H1 (cell line): ENCODE measurements around the gene CAMKK2. TPM values are rescaled to one million over a fixed set of nuclear protein-coding genes. Genes with fewer than 3 reads are reported as not detected.

Experiments
- CTCF ChIA-PET: fragments of 300-600 bp; sonication (Branson Sonifier 250); formaldehyde crosslinking; loops from one replicate; lab custom pipeline; 2021; ENCODE audit not compliant: partially characterized antibody; lab: Charles Lee
- POLR2A ChIA-PET: fragments of 300-600 bp; sonication (Branson Sonifier 250); formaldehyde crosslinking; loops from one replicate; lab custom pipeline; 2021; ENCODE audit warnings: inconsistent platforms; ENCODE audit not compliant: partially characterized antibody; lab: Charles Lee
- DNase-seq, 2 experiments: peaks; one replicate each; pipeline versions ENCODE4 v3.0.0 to v3.0.0-alpha.2; 2010 to 2022; ENCODE audit warnings: low spot score in 2 of 2, low read depth in 1 of 2, mixed read lengths in 1 of 2
- FAIRE-seq: peaks from 2 replicates; lab custom pipeline; 2011; peaks lifted over from hg19 to GRCh38; lab: Jason Lieb, UNC
- H2AFZ ChIP-seq: 2 replicates; pipeline ENCODE4 v1.8.1; 2012; ENCODE audit warnings: low read length, inconsistent platforms
- H2AK5ac ChIP-seq: 2 replicates; pipeline ENCODE4 v1.6.1; 2013; ENCODE audit warnings: low read depth, low read length
- H2BK120ac ChIP-seq: replicated peaks from 2 replicates; pipeline ENCODE3; 2013; ENCODE audit warnings: low read depth, low read length, inconsistent platforms
- H2BK12ac ChIP-seq: 2 replicates; pipeline ENCODE4 v1.6.1; 2013; ENCODE audit warnings: low read depth, low read length
- H2BK15ac ChIP-seq: 2 replicates; pipeline ENCODE4 v1.6.1; 2013; ENCODE audit warnings: low read length
- H2BK20ac ChIP-seq: 2 replicates; pipeline ENCODE4 v1.6.1; 2013; ENCODE audit warnings: low read length
- H2BK5ac ChIP-seq: 2 replicates; pipeline ENCODE4 v1.6.1; 2013; ENCODE audit warnings: low read depth, low read length
- H3K14ac ChIP-seq: 2 replicates; pipeline ENCODE4 v1.6.1; 2013; ENCODE audit warnings: inconsistent platforms; ENCODE audit not compliant: insufficient read length
- H3K18ac ChIP-seq: 2 replicates; pipeline ENCODE4 v1.6.1; 2013; ENCODE audit warnings: low read length; ENCODE audit errors: extremely low read depth
- H3K23ac ChIP-seq: 2 replicates; pipeline ENCODE4 v1.6.1; 2013; ENCODE audit warnings: inconsistent platforms; ENCODE audit not compliant: insufficient read length
- H3K23me2 ChIP-seq: 2 replicates; pipeline ENCODE4 v1.6.1; 2013; ENCODE audit warnings: low read depth, low read length
- H3K27ac ChIP-seq: 2 replicates; pipeline ENCODE4 v1.6.1; 2011; ENCODE audit warnings: low read depth, low read length, inconsistent platforms
- H3K27me3 ChIP-seq, 4 experiments: replicated peaks in 1 of 4; 1 replicate in 1 of 4; 2 replicates in 3 of 4; pipeline versions ENCODE4 v1.6.1 to v1.8.1; 2011 to 2013; ENCODE audit warnings: low read length in 3 of 4, mild to moderate bottlenecking in 3 of 4, inconsistent platforms in 2 of 4, mixed read lengths in 2 of 4, moderate library complexity in 1 of 4; ENCODE audit not compliant: control insufficient read depth in 3 of 4, insufficient read depth in 3 of 4; ENCODE audit errors: extremely low read depth in 1 of 4
- H3K36me3 ChIP-seq, 4 experiments: 2 replicates each; pipeline versions ENCODE4 v1.6.1 to v1.8.1; 2011 to 2013; ENCODE audit warnings: mild to moderate bottlenecking in 4 of 4, low read length in 3 of 4, moderate library complexity in 2 of 4, control low read depth in 1 of 4, inconsistent platforms in 1 of 4; ENCODE audit not compliant: insufficient read depth in 4 of 4, control insufficient read depth in 2 of 4
- H3K4ac ChIP-seq: replicated peaks from 2 replicates; pipeline ENCODE3; 2013; ENCODE audit warnings: low read length, low read depth, mixed read lengths, inconsistent platforms; ENCODE audit not compliant: insufficient read length
- H3K4me1 ChIP-seq, 4 experiments: replicated peaks in 1 of 4; 1 replicate in 1 of 4; 2 replicates in 3 of 4; pipeline versions ENCODE4 v1.6.1 to v1.8.1; 2011 to 2013; ENCODE audit warnings: low read length in 3 of 4, inconsistent platforms in 2 of 4, mixed read lengths in 1 of 4; ENCODE audit not compliant: insufficient read depth in 4 of 4, control insufficient read depth in 3 of 4
- H3K4me2 ChIP-seq, 2 experiments: 2 replicates each; pipeline versions ENCODE4 v1.6.1 to v1.8.1; 2011 to 2013; ENCODE audit warnings: low read depth in 2 of 2, low read length in 2 of 2, control low read depth in 1 of 2, inconsistent platforms in 1 of 2, mild to moderate bottlenecking in 1 of 2; ENCODE audit not compliant: insufficient read depth in 1 of 2
- H3K4me3 ChIP-seq, 4 experiments: fragments of 200-600, 300-600 bp in 1 of 4; sonication (generic), shearing (Covaris generic), sonication (Bioruptor Twin) in 1 of 4; 2 replicates each; pipeline versions ENCODE4 v1.5.1 to v1.8.1; 2011 to 2016; ENCODE audit warnings: low read length in 4 of 4, low read depth in 3 of 4, control low read depth in 2 of 4, inconsistent platforms in 2 of 4, mild to moderate bottlenecking in 2 of 4, mixed read lengths in 1 of 4, moderate library complexity in 1 of 4; ENCODE audit not compliant: insufficient read depth in 2 of 4; ENCODE audit errors: extremely low read depth in 1 of 4
- H3K56ac ChIP-seq: replicated peaks from 2 replicates; pipeline ENCODE3; 2013; ENCODE audit warnings: low read depth, mild to moderate bottlenecking, mixed read lengths, low read length, inconsistent platforms; ENCODE audit not compliant: insufficient read length
- H3K79me1 ChIP-seq: 2 replicates; pipeline ENCODE4 v1.6.1; 2013; ENCODE audit warnings: low read depth, low read length, control low read depth
- H3K79me2 ChIP-seq, 2 experiments: 2 replicates each; pipeline versions ENCODE4 v1.6.1 to v1.8.1; 2012 to 2013; ENCODE audit warnings: low read length in 2 of 2, mild to moderate bottlenecking in 2 of 2, inconsistent platforms in 1 of 2; ENCODE audit not compliant: insufficient read depth in 2 of 2, control insufficient read depth in 1 of 2
- H3K9ac ChIP-seq, 4 experiments: replicated peaks in 1 of 4; 1 replicate in 1 of 4; 2 replicates in 3 of 4; pipeline versions ENCODE4 v1.6.1 to v1.8.1; 2011 to 2013; ENCODE audit warnings: low read depth in 3 of 4, low read length in 3 of 4, control low read depth in 2 of 4, mild to moderate bottlenecking in 2 of 4, moderate library complexity in 2 of 4, inconsistent platforms in 1 of 4; ENCODE audit errors: extremely low read depth in 1 of 4
- H3K9me3 ChIP-seq, 2 experiments: 2 replicates each; pipeline versions ENCODE4 v1.6.1 to v1.8.1; 2012 to 2013; ENCODE audit warnings: mild to moderate bottlenecking in 2 of 2, moderate library complexity in 2 of 2, control low read depth in 1 of 2, inconsistent platforms in 1 of 2, low read depth in 1 of 2, low read length in 1 of 2, mixed read lengths in 1 of 2; ENCODE audit not compliant: insufficient read depth in 2 of 2
- H4K20me1 ChIP-seq, 2 experiments: replicated peaks in 1 of 2; 2 replicates each; pipeline versions ENCODE3 to v1.8.1; 2011 to 2013; ENCODE audit warnings: inconsistent platforms in 2 of 2, low read length in 2 of 2, mild to moderate bottlenecking in 1 of 2; ENCODE audit not compliant: insufficient read depth in 2 of 2, control insufficient read depth in 1 of 2
- H4K5ac ChIP-seq: 2 replicates; pipeline ENCODE4 v1.6.1; 2013; ENCODE audit warnings: low read length, low read depth, mixed read lengths, inconsistent platforms; ENCODE audit not compliant: insufficient read length
- H4K8ac ChIP-seq: 2 replicates; pipeline ENCODE4 v1.8.0; 2013; ENCODE audit warnings: mild to moderate bottlenecking, moderate library complexity, low read length, inconsistent platforms; ENCODE audit not compliant: insufficient read depth; ENCODE audit errors: extremely low read depth
- H4K91ac ChIP-seq: replicated peaks from 2 replicates; pipeline ENCODE3; 2013; ENCODE audit warnings: low read length, mixed read lengths, inconsistent platforms; ENCODE audit not compliant: insufficient read length
- BACH1 ChIP-seq: IDR thresholded peaks from 2 replicates; pipeline ENCODE4 v1.6.1; 2012; ENCODE audit warnings: low read length, improper control_type of control experiment
- BRCA1 ChIP-seq: IDR thresholded peaks from 2 replicates; pipeline ENCODE4 v1.6.1; 2012; ENCODE audit warnings: low read depth, low read length, improper control_type of control experiment
- CBX5 ChIP-seq: fragments of 300-800, 300-1000 bp; sonication (generic); IDR thresholded peaks from 2 replicates; pipeline ENCODE4 v1.7.1; 2016; ENCODE audit warnings: antibody characterized with exemption, low read length, low read depth
- CREB1 ChIP-seq: IDR thresholded peaks from 2 replicates; pipeline ENCODE4 v1.6.1; 2012; ENCODE audit warnings: inconsistent platforms
- EGR1 ChIP-seq: IDR thresholded peaks from 2 replicates; pipeline ENCODE4 v1.6.1; 2011; ENCODE audit warnings: low read depth, low read length, borderline replicate concordance
- KDM4A ChIP-seq: IDR thresholded peaks from one replicate; pipeline ENCODE4 v1.7.1; 2012; ENCODE audit warnings: low read depth, mild to moderate bottlenecking, moderate library complexity, low read length, inconsistent platforms; ENCODE audit not compliant: severe bottlenecking
- PHF8 ChIP-seq: fragments of 200-600 bp; sonication (generic); conservative IDR thresholded peaks from 2 replicates; pipeline ENCODE4 v1.7.1; 2012; ENCODE audit warnings: low read depth, mild to moderate bottlenecking, inconsistent platforms, low read length, moderate library complexity
- RFX5 ChIP-seq: IDR thresholded peaks from 2 replicates; pipeline ENCODE4 v1.6.1; 2011; ENCODE audit warnings: low read depth, low read length, improper control_type of control experiment, borderline replicate concordance
- SAP30 ChIP-seq: fragments of 300-600 bp; sonication (generic); IDR thresholded peaks from 2 replicates; pipeline ENCODE4 v1.7.1; 2012; ENCODE audit warnings: low read length, moderate library complexity, mild to moderate bottlenecking, inconsistent platforms; ENCODE audit not compliant: insufficient read depth, insufficient replicate concordance
- ZNF274 ChIP-seq: IDR thresholded peaks from 2 replicates; pipeline ENCODE4 v1.7.0; 2012; ENCODE audit warnings: low read length, borderline replicate concordance; ENCODE audit errors: extremely low read depth
- WGBS, 2 experiments: shearing (Covaris generic) in 1 of 2; methylation state at CpG; one replicate each; pipeline versions ENCODE4 v1.1.6 to v1.1.7; 2013 to 2015; ENCODE audit warnings: low lambda C conversion rate in 2 of 2, mixed read lengths in 2 of 2, inconsistent platforms in 1 of 2, low coverage in 1 of 2, missing lambda C conversion rate in 1 of 2; ENCODE audit not compliant: insufficient replicate concordance in 2 of 2, insufficient coverage in 1 of 2, insufficient read length in 1 of 2; ENCODE audit errors: extremely low coverage in 1 of 2, missing lambda C conversion rate in 1 of 2; 5-methylcytosine and 5-hydroxymethylcytosine counted together
- polyA plus RNA-seq, 7 experiments: library from polyadenylated mRNA; depleted of rRNA in 3 of 7; stranded (reverse) in 5 of 7; unstranded in 2 of 7; fragments of >200 nt in 5 of 7; fragments of 200-250 nt in 2 of 7; gene quantifications; 1 replicate in 5 of 7; 2 replicates in 1 of 7; 4 replicates in 1 of 7; pipeline versions ENCODE4 v1.2.1 to v1.2.3, GENCODE V29; 2011 to 2013; ENCODE audit warnings: missing spikeins in 2 of 7, mixed read lengths in 2 of 7
- total RNA-seq: library from RNA; stranded (reverse); fragmentation: NEBNext Ultra II Directional; extraction: Animal tissue kit (Norgen Biotek cat#: 25700); gene quantifications from 2 replicates; pipeline ENCODE4 v1.2.1, GENCODE V29; 2021
- TF ChIP-seq, protein P1 (sequence below): IDR thresholded peaks from 2 replicates; pipeline ENCODE4 v1.6.1; 2011; ENCODE audit warnings: low read depth, mild to moderate bottlenecking, low read length; ENCODE audit not compliant: insufficient read depth

CAMKK2 gene
- total and polyA plus RNA-seq, 2 of the 8 experiments (the other 6 are each of a cell fraction or from before 2014, with no cell fraction given) = 29.6 to 30.6 TPM

DNA sequence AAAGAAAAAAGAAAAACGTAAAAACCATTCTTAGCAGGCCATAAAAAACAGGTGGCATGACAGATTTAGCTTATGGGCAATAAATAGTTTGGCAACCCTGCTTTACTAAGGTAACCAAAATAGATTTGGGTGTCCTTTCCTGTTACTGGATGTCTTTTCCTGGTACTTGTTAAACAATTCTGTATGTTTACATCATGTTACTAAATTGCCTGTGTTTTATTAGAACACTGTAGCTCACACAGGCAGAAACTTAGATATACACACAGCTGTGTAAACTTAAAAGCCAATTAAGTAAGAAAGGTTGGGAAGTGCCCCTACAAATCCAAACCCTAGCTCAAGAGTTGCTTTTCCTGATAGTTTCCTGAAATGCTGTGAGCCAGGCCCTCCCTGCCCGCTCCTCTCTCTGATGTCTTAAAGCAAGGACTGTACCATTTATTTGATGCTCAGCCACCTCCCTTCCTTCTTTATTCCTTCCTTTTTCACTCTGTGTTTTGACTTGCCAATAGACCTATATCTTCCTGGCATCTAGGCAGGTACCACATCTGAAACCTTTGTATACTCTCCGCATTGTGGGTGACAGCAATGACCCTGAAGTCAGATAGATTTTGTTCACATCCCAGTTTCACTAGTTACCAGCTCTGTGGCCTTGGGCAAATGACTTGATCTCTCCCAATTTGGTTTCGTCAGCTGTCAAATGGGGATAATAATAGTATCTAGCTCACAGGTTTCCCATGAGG lies 3.7 kb upstream of the CAMKK2 start:
- no peak overlapping the region for H2BK12ac ChIP-seq
- no peak overlapping the region for H2BK20ac ChIP-seq
- WGBS, 2 experiments = 82% methylated on average over 4 of the region's 4 CpGs; no CpG with 5 or more reads in 1 of the 2 experiments
- FAIRE-seq (no peak), DNase-seq (no peak)
- no peak overlapping the region for H2BK5ac ChIP-seq
- peaks cover 10% of the 10 kb centered on the region for H3K23me2 ChIP-seq
- no peak overlapping the region for H3K23ac ChIP-seq
- H3K4me1 ChIP-seq = peaks cover 0 to 3% (median 1%) of the 10 kb centered on the region in 4 experiments; a peak in 2 of 7 replicates
- no peak overlapping the region for H2BK120ac ChIP-seq
- H3K56ac ChIP-seq = no peak overlapping the region
- H2AFZ ChIP-seq = no peak overlapping the region
- H4K5ac ChIP-seq = no peak overlapping the region
- no peak overlapping the region for H2AK5ac ChIP-seq
- H3K36me3 ChIP-seq = no peaks in the 10 kb centered on the region
- no peak overlapping the region for H3K14ac ChIP-seq
- H3K27me3 ChIP-seq = no peaks in the 10 kb centered on the region
- no peak overlapping the region for H3K18ac ChIP-seq
- H4K20me1 ChIP-seq = peaks cover 0 to 4% of the 10 kb centered on the region in 2 experiments
- H3K9me3 ChIP-seq = no peaks in the 10 kb centered on the region
- H3K27ac ChIP-seq = no peak overlapping the region
- no peak overlapping the region for H2BK15ac ChIP-seq
- POLR2A ChIA-PET = interaction anchor here (0.7 to 1.0 kb wide), 2 partner anchors 15 to 100 kb away, joined by 3 read pairs; partner anchors contain the start of gene RNF34
- H4K8ac ChIP-seq = no peak overlapping the region
- no peak overlapping the region for H3K4ac ChIP-seq
- H3K4me2 ChIP-seq = no peak overlapping the region
- no peak overlapping the region for H3K9ac ChIP-seq
- H3K79me1 ChIP-seq = 0 out of 2 replicates have a peak, but pooled peaks cover 5% of the 10 kb centered on the region
- no peak overlapping the region for H4K91ac ChIP-seq
- peaks cover 0 to 2% of the 10 kb centered on the region in 2 experiments; a peak in 1 of 4 replicates for H3K79me2 ChIP-seq
- no peak overlapping the region for H3K4me3 ChIP-seq
- CTCF ChIA-PET = no interaction called here
- TF ChIP-seq BRCA1 (no peak), CREB1 (no peak), ZNF274 (no peak), EGR1 (no peak), BACH1 (no peak), SAP30 (no peak), PHF8 (no peak), RFX5 (no peak), KDM4A (no peak), CBX5 (no peak)
- TF ChIP-seq, protein P1, sequence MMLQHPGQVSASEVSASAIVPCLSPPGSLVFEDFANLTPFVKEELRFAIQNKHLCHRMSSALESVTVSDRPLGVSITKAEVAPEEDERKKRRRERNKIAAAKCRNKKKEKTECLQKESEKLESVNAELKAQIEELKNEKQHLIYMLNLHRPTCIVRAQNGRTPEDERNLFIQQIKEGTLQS = no peak
